Measurements from ENCODE around the gene HIRA. TPM values are rescaled to one million over a fixed set of nuclear protein-coding genes. Genes with fewer than 3 reads are reported as not detected.

Gene HIRA
- total and polyA plus RNA-seq, 4 donors, result 10.4 to 24.3 (median 17.1) TPM

DNA sequence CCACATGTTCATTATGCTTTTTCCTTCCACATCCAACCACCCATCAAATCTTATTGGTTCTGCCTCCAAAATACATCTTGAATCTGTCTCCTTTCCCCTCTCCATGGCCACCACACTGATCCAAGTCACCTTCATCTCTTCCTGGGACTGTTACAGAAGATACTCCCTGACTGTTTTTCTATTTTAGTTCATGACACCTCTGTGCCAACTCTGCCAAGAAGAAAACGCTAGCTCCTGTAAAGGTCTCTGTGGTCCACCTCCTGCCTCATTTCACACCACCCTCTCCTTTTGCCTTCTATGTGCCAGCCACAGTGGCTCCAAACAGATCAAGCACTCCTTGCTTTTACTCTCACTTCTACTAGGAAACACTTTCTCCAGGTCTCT is 81.1 kb downstream of the HIRA start:
- 93 to 94% methylated on average over 1 of the region's 1 CpG for WGBS, 2 donors
- Histone ChIP-seq H3K4me1 (ENCODE audit: control insufficient read depth in 1 of 2, insufficient read depth in 2 of 2, low read length in 2 of 2) (no peaks in the 10 kb centered on the region), H3K9me3 (ENCODE audit: control insufficient read depth, low read length) (no peaks in the 10 kb centered on the region), H3K27me3 (ENCODE audit: control insufficient read depth in 1 of 2, insufficient read depth in 2 of 2, low read length in 1 of 2) (no peaks in the 10 kb centered on the region), H3K36me3 (ENCODE audit: control insufficient read depth in 1 of 2, insufficient read depth in 2 of 2, low read length in 1 of 2) (peaks cover 4 to 12% of the 10 kb centered on the region in 2 donors), H3K4me3 (ENCODE audit: low read length in 2 of 2) (no peak overlapping the region), H3K27ac (ENCODE audit: low read depth in 1 of 2, low read length in 2 of 2) (no peak overlapping the region)
- ATAC-seq (ENCODE audit: low FRiP score) (no peak), DNase-seq (no peak)
- intact Hi-C loops (cut with DNase I), result no loop called here

DNA sequence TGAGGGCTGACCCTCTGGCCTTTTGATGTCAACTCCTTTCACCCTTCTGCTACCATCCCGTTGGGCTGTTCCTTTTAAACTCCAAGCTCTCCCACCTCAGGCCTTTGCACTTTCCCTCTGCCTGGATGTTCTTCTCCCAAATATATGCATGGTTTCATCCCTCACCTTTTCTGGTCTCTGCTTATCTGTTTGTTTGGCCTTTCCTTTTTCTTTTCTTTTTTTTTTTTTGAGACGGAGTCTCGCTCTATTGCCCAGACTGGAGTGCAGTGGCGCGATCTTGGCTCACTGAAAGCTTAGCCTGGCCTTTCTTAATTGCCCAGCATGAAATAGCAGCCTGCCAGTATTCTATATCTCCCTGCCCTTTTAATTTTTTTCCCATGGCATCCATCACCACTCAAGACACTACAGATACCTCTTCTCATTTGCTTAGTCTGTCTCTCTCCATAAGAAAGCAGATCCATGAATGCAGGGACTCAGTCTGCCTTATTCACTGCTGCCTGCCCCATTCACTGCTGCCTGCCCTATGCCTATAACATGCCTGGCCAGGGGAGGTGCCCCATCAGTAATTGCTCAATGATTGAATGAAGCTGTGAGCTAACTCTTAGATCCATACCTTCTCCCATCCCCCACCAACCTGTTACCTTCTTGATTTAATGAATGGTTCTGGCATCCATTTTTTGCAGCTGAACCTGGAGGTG is 81.6 kb downstream of the HIRA start:
- Histone ChIP-seq H3K27me3 (ENCODE audit: control insufficient read depth in 1 of 2, insufficient read depth in 2 of 2, low read length in 1 of 2) (no peaks in the 10 kb centered on the region), H3K4me1 (ENCODE audit: control insufficient read depth in 1 of 2, insufficient read depth in 2 of 2, low read length in 2 of 2) (no peaks in the 10 kb centered on the region), H3K36me3 (ENCODE audit: control insufficient read depth in 1 of 2, insufficient read depth in 2 of 2, low read length in 1 of 2) (peaks cover 4 to 11% of the 10 kb centered on the region in 2 donors), H3K4me3 (ENCODE audit: low read length in 2 of 2) (no peak overlapping the region), H3K27ac (ENCODE audit: low read depth in 1 of 2, low read length in 2 of 2) (no peak overlapping the region), H3K9me3 (ENCODE audit: control insufficient read depth, low read length) (no peaks in the 10 kb centered on the region)
- intact Hi-C loops (cut with DNase I), result no loop called here
- ATAC-seq (ENCODE audit: low FRiP score) (no peak), DNase-seq (no peak)
- 93% methylated on average over 5 of the region's 5 CpGs for WGBS, 2 donors

GRCh38 chr22:19346677-19347265 is 84.8 kb downstream of the HIRA start:
- WGBS, 2 donors, result 97 to 98% methylated on average over 6 of the region's 6 CpGs
- Histone ChIP-seq H3K27me3 (ENCODE audit: control insufficient read depth in 1 of 2, insufficient read depth in 2 of 2, low read length in 1 of 2) (no peaks in the 10 kb centered on the region), H3K36me3 (ENCODE audit: control insufficient read depth in 1 of 2, insufficient read depth in 2 of 2, low read length in 1 of 2) (peaks cover 5 to 8% of the 10 kb centered on the region in 2 donors), H3K4me3 (ENCODE audit: low read length in 2 of 2) (no peak overlapping the region), H3K4me1 (ENCODE audit: control insufficient read depth in 1 of 2, insufficient read depth in 2 of 2, low read length in 2 of 2) (no peaks in the 10 kb centered on the region), H3K9me3 (ENCODE audit: control insufficient read depth, low read length) (no peaks in the 10 kb centered on the region), H3K27ac (ENCODE audit: low read depth in 1 of 2, low read length in 2 of 2) (no peak overlapping the region)
- ATAC-seq (ENCODE audit: low FRiP score) (no peak), DNase-seq (no peak)
- intact Hi-C loops (cut with DNase I), result no loop called here

- WGBS, 2 donors, result 91 to 94% methylated on average over 1 of the region's 1 CpG
- H3K36me3 ChIP-seq (ENCODE audit: control insufficient read depth in 1 of 2, insufficient read depth in 2 of 2, low read length in 1 of 2), result peaks cover 5 to 6% of the 10 kb centered on the region in 2 donors
- DNase-seq (no peak), ATAC-seq (ENCODE audit: low FRiP score) (no peak)
- no peak overlapping the region for H3K27ac ChIP-seq (ENCODE audit: low read depth in 1 of 2, low read length in 2 of 2)
- H3K9me3 ChIP-seq (ENCODE audit: control insufficient read depth, low read length), result no peaks in the 10 kb centered on the region
- intact Hi-C loops (cut with DNase I), result no loop called here
- no peaks in the 10 kb centered on the region for H3K27me3 ChIP-seq (ENCODE audit: control insufficient read depth in 1 of 2, insufficient read depth in 2 of 2, low read length in 1 of 2)
- H3K4me3 ChIP-seq (ENCODE audit: low read length in 2 of 2), result no peak overlapping the region
- no peaks in the 10 kb centered on the region for H3K4me1 ChIP-seq (ENCODE audit: control insufficient read depth in 1 of 2, insufficient read depth in 2 of 2, low read length in 2 of 2)
These were observed 87.1 kb downstream of the HIRA start for GRCh38 chr22:19344420-19344819.

GRCh38 chr22:19343470-19343869 is 88.1 kb downstream of the HIRA start:
- no peak overlapping the region for H3K27ac ChIP-seq (ENCODE audit: low read depth in 1 of 2, low read length in 2 of 2)
- no peak for DNase-seq
- 93 to 97% methylated on average over 5 of the region's 5 CpGs for WGBS, 2 donors
- no peaks in the 10 kb centered on the region for H3K4me1 ChIP-seq (ENCODE audit: control insufficient read depth in 1 of 2, insufficient read depth in 2 of 2, low read length in 2 of 2)
- H3K4me3 ChIP-seq (ENCODE audit: low read length in 2 of 2), result no peak overlapping the region
- ATAC-seq (ENCODE audit: low FRiP score), result no peak
- intact Hi-C loops (cut with DNase I), result no loop called here
- H3K36me3 ChIP-seq (ENCODE audit: control insufficient read depth in 1 of 2, insufficient read depth in 2 of 2, low read length in 1 of 2), result peaks cover 5 to 6% of the 10 kb centered on the region in 2 donors
- no peaks in the 10 kb centered on the region for H3K9me3 ChIP-seq (ENCODE audit: control insufficient read depth, low read length)
- no peaks in the 10 kb centered on the region for H3K27me3 ChIP-seq (ENCODE audit: control insufficient read depth in 1 of 2, insufficient read depth in 2 of 2, low read length in 1 of 2)

GRCh38 chr22:19341500-19341899 is 90.0 kb downstream of the HIRA start:
- DNase-seq (no peak), ATAC-seq (ENCODE audit: low FRiP score) (no peak)
- Histone ChIP-seq H3K27ac (ENCODE audit: low read depth in 1 of 2, low read length in 2 of 2) (no peak overlapping the region), H3K4me3 (ENCODE audit: low read length in 2 of 2) (no peak overlapping the region), H3K36me3 (ENCODE audit: control insufficient read depth in 1 of 2, insufficient read depth in 2 of 2, low read length in 1 of 2) (peaks cover 4 to 11% of the 10 kb centered on the region in 2 donors), H3K9me3 (ENCODE audit: control insufficient read depth, low read length) (peaks cover 1% of the 10 kb centered on the region), H3K27me3 (ENCODE audit: control insufficient read depth in 1 of 2, insufficient read depth in 2 of 2, low read length in 1 of 2) (no peaks in the 10 kb centered on the region), H3K4me1 (ENCODE audit: control insufficient read depth in 1 of 2, insufficient read depth in 2 of 2, low read length in 2 of 2) (no peaks in the 10 kb centered on the region)
- WGBS, 2 donors, result 65 to 96% methylated on average over 3 of the region's 3 CpGs
- intact Hi-C loops (cut with DNase I), result no loop called here

GRCh38 chr22:19337137-19337536 is 94.4 kb downstream of the HIRA start:
- Histone ChIP-seq H3K27ac (ENCODE audit: low read depth in 1 of 2, low read length in 2 of 2) (no peak overlapping the region), H3K9me3 (ENCODE audit: control insufficient read depth, low read length) (peaks cover 6% of the 10 kb centered on the region), H3K4me1 (ENCODE audit: control insufficient read depth in 1 of 2, insufficient read depth in 2 of 2, low read length in 2 of 2) (no peaks in the 10 kb centered on the region), H3K36me3 (ENCODE audit: control insufficient read depth in 1 of 2, insufficient read depth in 2 of 2, low read length in 1 of 2) (peaks cover 8 to 14% of the 10 kb centered on the region in 2 donors), H3K4me3 (ENCODE audit: low read length in 2 of 2) (no peak overlapping the region), H3K27me3 (ENCODE audit: control insufficient read depth in 1 of 2, insufficient read depth in 2 of 2, low read length in 1 of 2) (peaks cover 0 to 2% of the 10 kb centered on the region in 2 donors)
- ATAC-seq (ENCODE audit: low FRiP score) (no peak), DNase-seq (no peak)
- intact Hi-C loops (cut with DNase I), result no loop called here
- 98 to 99% methylated on average over 2 of the region's 2 CpGs for WGBS, 2 donors

DNA sequence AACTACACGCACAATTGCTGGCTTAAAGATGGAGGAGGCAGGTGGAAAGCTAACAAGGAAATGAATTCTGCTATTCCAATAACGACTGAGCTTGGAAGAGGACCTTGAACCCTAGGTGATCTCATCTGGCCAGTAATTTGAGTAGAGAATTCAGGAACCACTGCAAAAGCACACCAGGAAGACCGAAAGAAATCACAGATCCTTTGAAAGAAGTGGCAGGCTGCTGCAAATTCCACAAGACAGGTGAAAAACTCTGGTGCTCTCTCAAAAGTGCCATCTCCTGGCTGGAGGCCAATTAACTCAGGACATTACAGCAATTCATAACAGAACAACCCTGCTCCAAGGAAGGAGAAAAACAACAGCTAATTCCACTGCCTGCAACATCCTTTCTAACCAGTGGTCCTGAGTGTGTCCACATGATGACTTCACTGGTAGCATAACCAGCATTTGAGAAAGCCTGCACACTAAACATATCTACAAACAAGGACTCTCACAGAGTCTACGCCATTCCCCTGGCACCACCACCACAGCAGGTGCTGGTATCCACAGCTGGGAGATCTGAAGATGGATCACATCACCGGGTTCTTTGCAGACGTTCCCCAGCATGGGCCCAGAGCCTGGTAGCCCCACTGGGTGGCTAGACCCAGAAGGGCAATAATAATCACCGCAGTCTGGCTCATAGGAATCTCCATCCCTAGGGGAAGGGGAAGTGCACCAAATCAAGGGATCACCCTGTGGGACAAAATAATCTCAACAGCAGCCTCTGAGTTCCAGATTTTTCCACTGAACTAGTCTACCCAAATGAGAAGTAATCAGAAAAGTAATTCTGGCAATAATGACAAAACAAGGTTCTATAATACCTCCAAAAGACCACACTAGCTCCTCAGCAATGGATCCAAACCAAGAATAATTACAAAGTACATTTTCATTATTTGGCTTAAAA is 95.1 kb downstream of the HIRA start:
- H3K9me3 ChIP-seq (ENCODE audit: control insufficient read depth, low read length), result peaks cover 6% of the 10 kb centered on the region
- ATAC-seq (ENCODE audit: low FRiP score) (no peak), DNase-seq (no peak)
- WGBS, 2 donors, result 95% methylated on average over 7 of the region's 7 CpGs
- no peak overlapping the region for H3K4me3 ChIP-seq (ENCODE audit: low read length in 2 of 2)
- H3K4me1 ChIP-seq (ENCODE audit: control insufficient read depth in 1 of 2, insufficient read depth in 2 of 2, low read length in 2 of 2), result no peaks in the 10 kb centered on the region
- no peak overlapping the region for H3K27ac ChIP-seq (ENCODE audit: low read depth in 1 of 2, low read length in 2 of 2)
- peaks cover 14 to 20% of the 10 kb centered on the region in 2 donors for H3K36me3 ChIP-seq (ENCODE audit: control insufficient read depth in 1 of 2, insufficient read depth in 2 of 2, low read length in 1 of 2)
- intact Hi-C loops (cut with DNase I), result no loop called here
- H3K27me3 ChIP-seq (ENCODE audit: control insufficient read depth in 1 of 2, insufficient read depth in 2 of 2, low read length in 1 of 2), result peaks cover 0 to 2% of the 10 kb centered on the region in 2 donors

All from aorta (tissue), 5 donors.